GM23338 (cell line): ENCODE data around the gene EML1. TPM values are rescaled to one million over a fixed set of nuclear protein-coding genes. Genes with fewer than 3 reads are reported as not detected.

Experiments used
- ATAC-seq: fragments of 200-7000 bp; cut with Tn5 transposase; 3 replicates; pipeline ENCODE4 v1.9.1; 2020
- DNase-seq: peaks from one replicate; pipeline ENCODE4 v3.0.0-alpha.2; 2015; ENCODE audit warnings: low spot score
- H2AFZ ChIP-seq: fragments of 200-600 bp; sonication (generic); 2 replicates; pipeline ENCODE4 v1.8.0; 2016; ENCODE audit warnings: antibody characterized with exemption, mild to moderate bottlenecking, moderate library complexity
- H3F3A ChIP-seq: fragments of 200-600 bp; sonication (generic); replicated peaks from 2 replicates; pipeline ENCODE4 v1.8.0; 2017; ENCODE audit warnings: antibody characterized with exemption, mixed run types, low read depth
- H3K27ac ChIP-seq: fragments of 200-600 bp; sonication (generic); 2 replicates; pipeline ENCODE4 v1.6.1; 2016; ENCODE audit warnings: low read depth
- H3K27me3 ChIP-seq: fragments of 200-600 bp; sonication (generic); 2 replicates; pipeline ENCODE4 v1.8.0; 2016; ENCODE audit warnings: mild to moderate bottlenecking, mixed run types, moderate library complexity; ENCODE audit not compliant: insufficient read depth
- H3K36me3 ChIP-seq: fragments of 200-600 bp; sonication (generic); 2 replicates; pipeline ENCODE4 v1.8.0; 2016; ENCODE audit warnings: mild to moderate bottlenecking; ENCODE audit not compliant: insufficient read depth
- H3K4me1 ChIP-seq: fragments of 200-600 bp; sonication (generic); 2 replicates; pipeline ENCODE4 v1.8.0; 2016; ENCODE audit warnings: mild to moderate bottlenecking, moderate library complexity; ENCODE audit not compliant: insufficient read depth
- H3K4me2 ChIP-seq: fragments of 200-600 bp; sonication (generic); 2 replicates; pipeline ENCODE4 v1.7.1; 2017; ENCODE audit warnings: mixed run types
- H3K4me3 ChIP-seq: fragments of 200-600 bp; sonication (generic); 2 replicates; pipeline ENCODE4 v1.6.1; 2016; ENCODE audit warnings: mixed run types
- H3K79me2 ChIP-seq: fragments of 200-600 bp; sonication (generic); replicated peaks from 2 replicates; pipeline ENCODE4 v1.8.0; 2017; ENCODE audit warnings: mild to moderate bottlenecking; ENCODE audit not compliant: insufficient read depth
- H3K9me2 ChIP-seq: fragments of 200-600 bp; sonication (generic); 2 replicates; pipeline ENCODE4 v1.8.0; 2017; ENCODE audit not compliant: insufficient read depth
- H4K20me1 ChIP-seq: fragments of 200-600 bp; sonication (generic); replicated peaks from 2 replicates; pipeline ENCODE4 v1.8.0; 2017; ENCODE audit warnings: mild to moderate bottlenecking; ENCODE audit not compliant: insufficient read depth
- H3K27ac Mint-ChIP-seq: 2 replicates; pipeline ENCODE4 v1.8.0; 2020; ENCODE audit warnings: inconsistent platforms, mild to moderate bottlenecking, moderate library complexity, mixed read lengths
- H3K27me3 Mint-ChIP-seq: 3 replicates; pipeline ENCODE4 v1.8.0; 2022; ENCODE audit warnings: low read depth, mild to moderate bottlenecking, moderate library complexity, mixed read lengths, inconsistent platforms; ENCODE audit not compliant: insufficient read depth, poor library complexity
- H3K36me3 Mint-ChIP-seq: 3 replicates; pipeline ENCODE4 v1.8.0; 2021; ENCODE audit warnings: low read depth, mild to moderate bottlenecking, inconsistent platforms, moderate library complexity, mixed read lengths
- H3K4me1 Mint-ChIP-seq: 3 replicates; pipeline ENCODE4 v1.8.0; 2020; ENCODE audit warnings: mild to moderate bottlenecking, inconsistent platforms, mixed read lengths
- H3K4me3 Mint-ChIP-seq: 3 replicates; pipeline ENCODE4 v1.8.0; 2021; ENCODE audit warnings: moderate library complexity, mild to moderate bottlenecking, inconsistent platforms, mixed read lengths
- H3K9me3 Mint-ChIP-seq: 3 replicates; pipeline ENCODE4 v1.8.0; 2020; ENCODE audit warnings: moderate library complexity, mild to moderate bottlenecking, inconsistent platforms, mixed read lengths
- CREB1 ChIP-seq: fragments of 250-450 bp; sonication (Bioruptor Pico); IDR thresholded peaks from 2 replicates; pipeline ENCODE4 v1.5.0; 2020; ENCODE audit warnings: low read depth, mild to moderate bottlenecking, moderate library complexity
- CTCF ChIP-seq, 2 experiments: fragments of 200-600 bp in 1 of 2; sonication (generic) in 1 of 2; conservative IDR thresholded peaks; 2 replicates each; pipeline versions ENCODE4 v1.5.1 to v1.6.1; 2016 to 2017; ENCODE audit warnings: antibody characterized with exemption in 2 of 2, low read depth in 2 of 2, mild to moderate bottlenecking in 2 of 2, moderate library complexity in 1 of 2
- EZH2 ChIP-seq: fragments of 200-600 bp; sonication (generic); IDR thresholded peaks from one replicate; pipeline ENCODE4 v1.8.0; 2017; ENCODE audit warnings: antibody characterized with exemption, mild to moderate bottlenecking, low read depth; ENCODE audit not compliant: unreplicated experiment
- EZH2phosphoT487 ChIP-seq: fragments of 200-600 bp; sonication (generic); IDR thresholded peaks from one replicate; pipeline ENCODE4 v1.8.1; 2018; ENCODE audit warnings: antibody characterized with exemption; ENCODE audit not compliant: unreplicated experiment
- JUNB ChIP-seq: IDR thresholded peaks from one replicate; pipeline ENCODE4 v1.6.1; 2016; ENCODE audit warnings: antibody characterized with exemption; ENCODE audit not compliant: unreplicated experiment
- NANOG ChIP-seq: IDR thresholded peaks from 2 replicates; pipeline ENCODE4 v1.6.1; 2016; ENCODE audit warnings: antibody characterized with exemption, borderline replicate concordance
- POLR2AphosphoS5 ChIP-seq: IDR thresholded peaks from 2 replicates; pipeline ENCODE4 v1.6.1; 2016; ENCODE audit warnings: antibody characterized with exemption, low read depth
- REST ChIP-seq: IDR thresholded peaks from one replicate; pipeline ENCODE4 v1.6.1; 2018; ENCODE audit warnings: antibody characterized with exemption; ENCODE audit not compliant: unreplicated experiment
- STAT1 ChIP-seq: IDR thresholded peaks from one replicate; pipeline ENCODE4 v1.6.1; 2016; ENCODE audit warnings: antibody characterized with exemption; ENCODE audit not compliant: unreplicated experiment
- ZNF114 ChIP-seq: fragments of 250-450 bp; sonication (Bioruptor Pico); IDR thresholded peaks from 2 replicates; pipeline ENCODE4 v1.5.0; 2020; ENCODE audit warnings: mild to moderate bottlenecking, moderate library complexity
- polyA plus RNA-seq: library from polyadenylated mRNA; unstranded; fragments of >200 nt; fragmentation: Nextera tagmentation; extraction: Ambion mirVana; gene quantifications from 2 replicates; pipeline ENCODE4 v1.2.1, GENCODE V29; 2016
- total RNA-seq: library from RNA; depleted of rRNA; stranded (reverse); fragments of >200 nt; shearing (Covaris generic); gene quantifications from 2 replicates; pipeline ENCODE4 v1.2.3, GENCODE V29; 2014
- TF ChIP-seq, protein P1 (sequence below): IDR thresholded peaks from 2 replicates; pipeline ENCODE4 v1.6.1; 2016; ENCODE audit warnings: antibody characterized with exemption

The EML1 gene
- total and polyA plus RNA-seq, 2 experiments from 2014 or later, result 7.0 to 18.1 TPM

DNA sequence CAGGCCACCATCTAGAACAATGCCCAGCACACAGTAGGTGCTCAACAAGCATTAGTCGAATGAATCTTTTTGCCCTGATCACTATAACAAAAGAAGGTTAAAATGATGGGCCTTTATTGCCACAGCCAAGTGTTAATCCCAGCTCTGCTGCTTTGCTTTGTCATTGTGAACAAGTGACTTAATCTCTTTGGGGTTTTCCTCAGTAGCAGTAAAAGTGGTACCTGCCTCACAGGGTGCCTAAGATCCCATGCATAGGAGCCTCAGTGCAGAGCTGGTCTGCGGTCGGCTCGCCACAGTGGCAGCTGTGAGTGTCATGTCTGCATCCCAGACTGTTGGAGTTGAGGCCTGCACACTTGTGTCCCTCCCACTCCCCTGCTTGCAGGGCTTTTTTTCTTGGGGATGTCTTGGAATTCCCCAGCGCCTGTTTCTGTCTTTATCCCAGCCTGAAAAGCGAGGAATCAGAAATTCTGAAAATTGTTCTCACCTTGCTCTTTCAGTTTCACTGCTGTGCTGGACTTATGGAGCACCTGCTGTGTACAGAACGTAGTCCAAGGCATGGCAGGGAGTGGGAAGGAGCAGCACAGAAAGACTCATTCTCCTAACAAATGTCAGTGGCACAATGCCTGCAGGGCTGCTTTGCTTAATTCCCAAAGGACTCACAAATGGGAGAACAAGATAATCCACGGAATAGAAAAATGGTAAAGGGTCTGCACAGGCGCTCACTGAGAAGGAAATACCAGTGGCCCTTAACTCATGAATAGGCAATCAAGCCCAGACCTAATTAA, 90.8 kb downstream of the EML1 start (continued):
- no peak for TF ChIP-seq REST
- no peak for TF ChIP-seq CREB1 (CRISPR knock-in tag)
- no peak for TF ChIP-seq EZH2

DNA sequence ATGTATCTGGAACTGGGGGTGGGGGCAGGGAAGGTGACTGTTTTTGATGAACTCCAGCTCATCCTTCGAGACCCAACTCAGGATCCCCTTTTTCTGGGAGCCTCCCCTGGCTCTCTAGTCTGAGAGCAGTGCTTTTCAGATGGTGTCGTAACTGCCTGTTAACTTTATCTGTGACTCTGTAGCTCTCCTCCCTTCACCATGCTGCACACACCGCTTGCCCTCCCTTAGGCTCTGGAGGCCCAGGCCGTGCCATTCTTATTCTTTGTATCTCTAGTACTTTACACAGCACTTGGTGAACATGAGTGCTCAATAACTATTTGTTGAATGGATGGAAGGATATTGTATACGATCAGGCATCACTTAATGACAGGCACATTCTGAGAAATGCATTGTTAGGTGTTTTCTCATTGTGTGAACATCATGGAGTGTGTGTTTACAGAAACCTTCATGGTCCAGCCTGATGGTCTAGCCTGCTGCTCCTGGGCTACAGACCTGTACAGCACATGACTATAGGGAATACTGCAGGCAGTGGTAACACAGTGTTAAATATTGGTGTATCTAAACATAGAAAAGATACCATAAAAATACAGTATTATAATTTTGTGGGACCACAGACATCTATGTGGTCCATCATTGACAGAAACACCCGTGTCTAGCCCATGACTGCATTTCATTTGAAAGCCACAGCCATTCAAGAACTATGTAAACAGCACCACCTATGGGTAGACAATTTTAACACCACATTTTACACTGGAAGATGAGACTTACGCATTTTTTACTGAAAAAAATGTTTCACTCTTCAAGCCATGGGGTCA, 91.8 kb downstream of the EML1 start:
- TF ChIP-seq JUNB (no peak), CTCF (conservative IDR thresholded peaks at IDR 0.05; ENCODE audit: low read depth in 2 of 2) (peak; percentile 82 to 92)
- H3K4me3 ChIP-seq, result no peak overlapping the region
- ATAC-seq (peak; percentile 3; the same call in 1 of the 3 replicates), DNase-seq (peak; percentile 83)
- no peaks in the 10 kb centered on the region for H4K20me1 ChIP-seq
- H3K27me3 Mint-ChIP-seq, result peaks cover 2% of the 10 kb centered on the region
- H3K27ac ChIP-seq, result no peak overlapping the region
- H3K4me1 Mint-ChIP-seq, result peaks cover 30% of the 10 kb centered on the region
- no peaks in the 10 kb centered on the region for H3K27me3 ChIP-seq
- no peaks in the 10 kb centered on the region for H3K9me2 ChIP-seq
- H3K36me3 Mint-ChIP-seq, result no peaks in the 10 kb centered on the region
- no peak overlapping the region for H3K4me2 ChIP-seq
- H3K4me3 Mint-ChIP-seq, result no peak overlapping the region
- H3F3A ChIP-seq, result no peaks in the 10 kb centered on the region
- no peaks in the 10 kb centered on the region for H3K79me2 ChIP-seq
- H3K27ac Mint-ChIP-seq, result no peak overlapping the region
- H3K4me1 ChIP-seq, result peaks cover 18% of the 10 kb centered on the region
- H3K36me3 ChIP-seq, result no peaks in the 10 kb centered on the region
- H2AFZ ChIP-seq, result no peak overlapping the region
- no peaks in the 10 kb centered on the region for H3K9me3 Mint-ChIP-seq

GRCh38 chr14:99885649-99885958, 92.4 kb downstream of the EML1 start:
- no peaks in the 10 kb centered on the region for H4K20me1 ChIP-seq
- H3K36me3 ChIP-seq, result no peaks in the 10 kb centered on the region
- no peaks in the 10 kb centered on the region for H3K9me3 Mint-ChIP-seq
- peaks cover 2% of the 10 kb centered on the region for H3K27me3 Mint-ChIP-seq
- no peak overlapping the region for H3K27ac ChIP-seq
- H3K79me2 ChIP-seq, result no peaks in the 10 kb centered on the region
- DNase-seq (no peak), ATAC-seq (no peak)
- peaks cover 35% of the 10 kb centered on the region for H3K4me1 Mint-ChIP-seq
- H3K4me1 ChIP-seq, result peaks cover 19% of the 10 kb centered on the region
- no peak overlapping the region for H2AFZ ChIP-seq
- H3K36me3 Mint-ChIP-seq, result no peaks in the 10 kb centered on the region
- H3F3A ChIP-seq, result no peaks in the 10 kb centered on the region
- H3K27ac Mint-ChIP-seq, result no peak overlapping the region
- no peaks in the 10 kb centered on the region for H3K9me2 ChIP-seq
- no peak overlapping the region for H3K4me2 ChIP-seq
- no peaks in the 10 kb centered on the region for H3K27me3 ChIP-seq
- no peak overlapping the region for H3K4me3 Mint-ChIP-seq
- H3K4me3 ChIP-seq, result no peak overlapping the region
- TF ChIP-seq STAT1, result no peak
- TF ChIP-seq EZH2, result no peak
- no peak for TF ChIP-seq CTCF (conservative IDR thresholded peaks at IDR 0.05; ENCODE audit: low read depth in 2 of 2)
- no peak for TF ChIP-seq ZNF114 (CRISPR knock-in tag)
- TF ChIP-seq EZH2phosphoT487, result no peak
- TF ChIP-seq, protein P1, sequence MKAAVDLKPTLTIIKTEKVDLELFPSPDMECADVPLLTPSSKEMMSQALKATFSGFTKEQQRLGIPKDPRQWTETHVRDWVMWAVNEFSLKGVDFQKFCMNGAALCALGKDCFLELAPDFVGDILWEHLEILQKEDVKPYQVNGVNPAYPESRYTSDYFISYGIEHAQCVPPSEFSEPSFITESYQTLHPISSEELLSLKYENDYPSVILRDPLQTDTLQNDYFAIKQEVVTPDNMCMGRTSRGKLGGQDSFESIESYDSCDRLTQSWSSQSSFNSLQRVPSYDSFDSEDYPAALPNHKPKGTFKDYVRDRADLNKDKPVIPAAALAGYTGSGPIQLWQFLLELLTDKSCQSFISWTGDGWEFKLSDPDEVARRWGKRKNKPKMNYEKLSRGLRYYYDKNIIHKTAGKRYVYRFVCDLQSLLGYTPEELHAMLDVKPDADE, result no peak
- no peak for TF ChIP-seq NANOG
- TF ChIP-seq POLR2AphosphoS5, result no peak
